HG03103 (cell line): Measurements from ENCODE around the gene MYOM3.

ENCODE experiments used
- ATAC-seq: cut with Tn5 transposase; IDR thresholded peaks from one replicate; pipeline ENCODE4 v1.9.1; 2021; ENCODE audit warnings: low read depth; ENCODE audit not compliant: unreplicated experiment

Gene MYOM3

GRCh38 chr1:24139222-24139489 is 27.2 kb upstream of the MYOM3 start:
- no peak for ATAC-seq

- no peak for ATAC-seq
These were observed 26.7 kb upstream of the MYOM3 start for GRCh38 chr1:24138476-24139221.

GRCh38 chr1:24136956-24137539 is 25.1 kb upstream of the MYOM3 start:
- ATAC-seq, result no peak

- ATAC-seq, result no peak
These were observed 22.4 kb upstream of the MYOM3 start for GRCh38 chr1:24134376-24134775.

GRCh38 chr1:24133819-24134218 is 21.9 kb upstream of the MYOM3 start:
- no peak for ATAC-seq

- no peak for ATAC-seq
These were observed 18.4 kb upstream of the MYOM3 start for GRCh38 chr1:24130385-24130784.

GRCh38 chr1:24127801-24128363 is 15.9 kb upstream of the MYOM3 start:
- ATAC-seq, result no peak

GRCh38 chr1:24127134-24127800 is 15.3 kb upstream of the MYOM3 start:
- no peak for ATAC-seq

GRCh38 chr1:24126672-24127023 is 14.7 kb upstream of the MYOM3 start:
- ATAC-seq, result no peak

GRCh38 chr1:24126018-24126671 is 14.2 kb upstream of the MYOM3 start:
- no peak for ATAC-seq

GRCh38 chr1:24125456-24125855 is 13.5 kb upstream of the MYOM3 start:
- no peak for ATAC-seq

- no peak for ATAC-seq
These were observed 13.0 kb upstream of the MYOM3 start for GRCh38 chr1:24124980-24125379.

GRCh38 chr1:24123611-24124010 is 11.7 kb upstream of the MYOM3 start:
- ATAC-seq, result no peak

GRCh38 chr1:24122776-24123175 is 10.8 kb upstream of the MYOM3 start:
- ATAC-seq, result no peak

- ATAC-seq, result no peak
These were observed 9.5 kb upstream of the MYOM3 start for GRCh38 chr1:24121406-24121805.

- ATAC-seq, result no peak
These were observed 9.0 kb upstream of the MYOM3 start for GRCh38 chr1:24120965-24121364.

- no peak for ATAC-seq
These were observed 8.2 kb upstream of the MYOM3 start for GRCh38 chr1:24119859-24120756.

- no peak for ATAC-seq
These were observed 7.5 kb upstream of the MYOM3 start for GRCh38 chr1:24119489-24119858.

- no peak for ATAC-seq
These were observed 6.7 kb upstream of the MYOM3 start for GRCh38 chr1:24118410-24119242.
